Uterus (tissue), 2 donors: ENCODE data around the gene NUP210.

Source experiments
- CTCF ChIP-seq, 4 experiments: fragments of 200-600 bp in 2 of 4; fragments of 450-650 bp in 2 of 4; sonication (generic) in 2 of 4; IDR thresholded peaks; one replicate each; pipeline ENCODE4 v1.5.1; 2016 to 2019; ENCODE audit warnings: antibody characterized with exemption in 4 of 4, mild to moderate bottlenecking in 2 of 4, moderate library complexity in 1 of 4
- POLR2A ChIP-seq, 2 donors: fragments of 450-650 bp; IDR thresholded peaks; one replicate each; pipeline ENCODE4 v1.6.1; 2016; ENCODE audit warnings: antibody characterized with exemption in 2 of 2, mild to moderate bottlenecking in 1 of 2, moderate library complexity in 1 of 2

- TF ChIP-seq CTCF (IDR thresholded peaks at IDR 0.05), result no peak
- TF ChIP-seq POLR2A (IDR thresholded peaks at IDR 0.05), result no peak
Observed at GRCh38 chr3:13323822-13324221, 96.3 kb downstream of the NUP210 start.
